Cardiac septum (tissue), 1 donor: ENCODE results near the gene MGAT5. TPM values are rescaled to one million over a fixed set of nuclear protein-coding genes. Genes with fewer than 3 reads are reported as not detected.

ENCODE experiments used
- DNase-seq: peaks from one replicate; pipeline ENCODE4 v3.0.0-alpha.2; 2020; ENCODE audit warnings: low spot score
- intact Hi-C: fragments of 100-400 bp; cut with DNase I; formaldehyde crosslinking; loops from one replicate; pipeline ENCODE4 v1.14.0; 2022
- total RNA-seq: library from RNA; stranded (reverse); fragmentation: NEBNext Ultra II Directional; extraction: Animal tissue kit (Norgen Biotek cat#: 25700); gene quantifications from one replicate; pipeline ENCODE4 v1.2.1, GENCODE V29; 2021
- donor health status: DM: no; HTN: no; CAD: no.

The MGAT5 gene
- total RNA-seq, 1 donor from 2014 or later: 75.3 TPM

GRCh38 chr2:134273256-134273983 is 19.5 kb downstream of the MGAT5 start:
- no peak for DNase-seq
- intact Hi-C loops: no loop called here

DNA sequence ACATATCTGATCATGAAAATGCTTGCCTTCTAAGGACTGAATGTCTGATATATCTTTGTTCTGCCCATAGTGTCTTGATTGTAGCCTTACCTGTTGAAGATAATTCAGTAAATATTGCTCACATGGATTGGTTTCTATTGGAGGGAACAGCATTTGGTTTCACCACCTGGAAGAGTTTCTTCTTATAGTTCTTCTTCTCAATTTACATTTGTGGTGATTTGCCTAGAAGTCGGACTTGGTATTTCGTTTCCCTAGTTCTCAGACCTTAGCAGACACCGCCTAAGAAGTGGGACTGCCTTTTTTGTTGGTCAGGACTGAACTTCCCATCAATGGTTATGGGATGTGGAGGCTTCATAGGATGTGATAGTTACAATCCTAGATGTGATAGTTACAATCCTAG is 20.2 kb downstream of the MGAT5 start:
- no peak for DNase-seq
- intact Hi-C loops: no loop called here

DNA sequence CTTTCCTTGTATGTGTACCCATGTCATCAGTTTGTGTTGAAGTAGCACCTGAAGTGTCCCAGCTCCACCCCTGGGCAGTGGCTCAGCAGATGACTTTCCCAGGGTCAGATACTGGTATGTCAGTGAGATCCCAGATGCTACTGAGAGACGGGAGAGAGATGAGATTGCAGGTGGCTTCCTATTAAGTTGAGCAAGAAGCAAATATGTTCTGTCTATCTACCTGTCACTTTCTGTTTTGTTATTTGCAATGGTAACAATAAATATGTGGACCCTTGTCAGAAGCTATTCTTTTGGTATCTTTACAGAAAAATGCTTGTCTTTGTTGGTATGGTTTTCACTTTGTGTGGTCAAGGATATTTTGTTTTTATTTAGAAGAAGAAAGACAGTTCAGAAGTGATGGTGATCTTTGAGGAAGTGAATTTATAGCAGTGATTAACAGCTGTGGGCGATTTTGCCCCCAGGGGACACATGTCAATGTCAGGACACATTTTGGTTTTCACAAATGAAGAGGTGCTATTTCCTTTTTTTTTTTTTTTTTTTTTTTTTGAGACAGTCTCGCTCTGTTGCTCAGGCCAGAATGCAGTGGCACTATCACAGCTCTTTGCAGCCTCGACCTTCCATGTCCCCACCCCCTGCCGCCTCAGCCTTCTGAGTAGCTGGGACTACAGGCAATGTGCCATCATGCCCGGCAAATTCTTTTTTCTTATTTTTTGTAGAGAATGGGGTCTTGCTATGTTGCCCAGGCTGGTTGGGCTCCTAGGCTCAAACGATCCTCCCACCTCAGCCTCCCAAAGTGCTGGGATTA is 21.4 kb downstream of the MGAT5 start:
- intact Hi-C loops: no loop called here
- DNase-seq: no peak

DNA sequence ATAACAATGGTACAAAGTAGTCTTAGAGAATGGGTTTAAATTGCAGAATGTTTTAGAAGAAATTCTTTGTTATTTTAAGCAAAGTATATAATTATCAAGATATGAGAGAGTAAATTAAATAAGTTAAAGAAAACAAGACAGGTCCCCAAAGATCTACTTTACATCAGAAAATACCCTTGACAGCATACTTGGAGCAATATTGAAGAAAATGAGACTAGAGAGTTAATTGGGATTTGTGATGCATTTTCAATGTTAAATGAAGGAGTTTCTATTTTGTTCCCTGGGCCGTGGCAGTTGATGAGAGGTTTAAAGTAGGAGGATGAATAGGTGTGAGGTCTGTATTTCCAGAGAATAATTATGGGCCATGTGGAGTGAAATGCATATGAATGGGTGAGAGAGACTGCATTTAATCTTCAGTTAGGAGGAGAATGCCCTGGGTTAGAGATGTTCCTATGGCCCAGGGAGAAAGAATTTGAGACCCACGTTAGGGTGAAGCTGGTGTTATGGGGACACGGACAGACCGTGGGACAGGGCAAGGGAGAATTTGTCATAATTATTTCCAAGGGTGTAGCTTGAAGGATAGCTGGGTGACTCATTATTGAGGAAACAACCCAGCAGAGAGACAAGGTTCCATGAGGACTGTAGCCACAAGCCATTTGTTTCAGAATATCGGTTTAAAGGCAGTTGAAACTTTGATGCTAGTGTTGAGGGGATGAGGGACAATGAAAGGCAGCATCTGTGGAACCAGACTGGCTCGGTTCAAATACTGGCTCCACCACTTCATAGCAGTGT is 22.7 kb downstream of the MGAT5 start:
- intact Hi-C loops: no loop called here
- no peak for DNase-seq

- intact Hi-C loops: no loop called here
These were observed 23.4 kb downstream of the MGAT5 start for GRCh38 chr2:134277223-134277622.

DNA sequence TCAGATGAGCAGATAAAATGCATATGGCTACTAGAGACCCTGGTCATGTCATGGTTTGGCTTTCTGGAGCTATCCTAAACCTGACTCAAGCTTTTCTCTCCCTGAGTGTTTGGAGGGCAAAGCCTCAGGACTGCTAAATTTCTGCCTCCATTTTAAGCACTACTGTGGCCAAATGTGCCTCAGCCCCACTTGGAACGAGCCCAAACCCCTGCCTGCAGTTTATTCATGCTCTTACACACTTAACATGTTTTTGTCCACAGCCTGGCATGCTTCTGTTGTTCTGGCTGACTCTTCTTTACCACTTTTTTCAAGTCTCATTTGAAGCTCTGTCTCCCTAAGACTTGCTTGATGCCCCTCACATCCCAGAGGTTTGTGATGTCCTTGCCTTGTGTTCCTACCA is 24.7 kb downstream of the MGAT5 start:
- no peak for DNase-seq
- intact Hi-C loops: no loop called here

More at GRCh38 chr2:134277223-134277622, 23.4 kb downstream of the MGAT5 start:
- DNase-seq: no peak

DNA sequence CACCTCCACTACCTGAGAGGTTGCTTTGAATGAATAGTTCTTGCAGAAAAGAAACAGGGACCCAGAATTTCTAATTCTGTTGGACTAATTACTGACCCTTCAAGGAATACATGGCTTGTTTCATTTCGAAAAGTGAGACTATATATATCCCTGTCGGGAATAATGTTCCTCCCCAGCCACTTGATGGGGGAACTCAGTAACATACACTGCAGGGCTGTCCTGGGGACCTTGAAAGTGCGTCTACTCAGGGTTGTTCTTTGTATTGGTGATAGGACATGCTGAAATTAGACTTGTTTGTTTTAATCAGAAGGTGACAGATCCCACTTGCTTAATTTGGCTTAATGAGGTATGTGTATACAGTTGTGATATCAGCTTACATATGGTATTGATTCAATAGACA is 25.5 kb downstream of the MGAT5 start:
- DNase-seq: no peak
- intact Hi-C loops: no loop called here

DNA sequence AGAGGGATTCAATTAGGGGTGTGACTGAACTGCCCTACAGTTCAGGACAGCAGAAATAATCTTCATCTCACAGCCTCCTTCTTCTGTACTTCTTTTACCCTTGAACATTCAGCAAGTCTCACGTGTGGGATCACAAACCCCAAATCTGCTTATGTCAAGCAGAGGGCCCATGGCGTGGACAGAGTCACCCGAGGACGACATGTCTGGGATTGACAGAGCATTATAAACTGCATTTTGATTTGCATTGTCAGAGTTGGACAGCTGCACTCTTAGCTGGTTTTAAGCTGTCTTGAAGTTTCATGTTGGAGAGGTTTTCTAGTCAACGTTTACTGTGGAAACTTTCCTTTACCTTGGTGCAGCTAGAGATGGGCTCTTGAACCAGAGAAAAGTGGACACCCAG is 26.4 kb downstream of the MGAT5 start:
- intact Hi-C loops: no loop called here
- DNase-seq: no peak

GRCh38 chr2:134280726-134281125 is 26.9 kb downstream of the MGAT5 start:
- intact Hi-C loops: no loop called here
- no peak for DNase-seq

DNA sequence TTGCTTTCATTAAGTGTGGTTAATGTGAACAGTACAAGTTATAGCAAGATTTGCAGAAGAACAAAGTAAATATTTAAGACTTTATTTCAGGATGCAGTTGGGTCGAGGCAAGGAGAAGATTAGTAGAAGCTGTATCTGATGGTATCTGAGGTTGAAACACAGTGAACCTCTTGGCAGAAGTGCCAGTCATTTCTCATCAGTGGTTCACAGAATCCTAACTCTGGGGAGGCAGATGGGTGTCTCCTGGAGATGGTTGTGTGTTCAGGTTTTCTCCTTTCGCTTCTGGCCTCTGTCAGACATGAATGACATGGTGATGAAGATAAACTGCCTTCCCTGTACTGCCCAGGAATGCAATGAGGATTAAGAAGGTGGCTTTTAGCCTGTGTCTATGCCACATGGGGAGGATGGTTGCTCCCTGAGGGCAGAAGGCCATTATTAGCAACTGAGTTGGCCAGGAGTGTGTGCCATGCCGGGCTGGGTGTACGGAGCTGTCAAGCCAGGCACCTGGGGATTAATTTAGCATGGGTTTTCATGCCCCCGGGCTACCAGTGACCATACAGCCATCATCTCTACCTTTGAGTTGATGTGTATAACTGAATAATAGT is 28.0 kb downstream of the MGAT5 start:
- DNase-seq: no peak
- intact Hi-C loops: no loop called here

- no peak for DNase-seq
- intact Hi-C loops: no loop called here
These were observed 28.9 kb downstream of the MGAT5 start for GRCh38 chr2:134282629-134283400.

DNA sequence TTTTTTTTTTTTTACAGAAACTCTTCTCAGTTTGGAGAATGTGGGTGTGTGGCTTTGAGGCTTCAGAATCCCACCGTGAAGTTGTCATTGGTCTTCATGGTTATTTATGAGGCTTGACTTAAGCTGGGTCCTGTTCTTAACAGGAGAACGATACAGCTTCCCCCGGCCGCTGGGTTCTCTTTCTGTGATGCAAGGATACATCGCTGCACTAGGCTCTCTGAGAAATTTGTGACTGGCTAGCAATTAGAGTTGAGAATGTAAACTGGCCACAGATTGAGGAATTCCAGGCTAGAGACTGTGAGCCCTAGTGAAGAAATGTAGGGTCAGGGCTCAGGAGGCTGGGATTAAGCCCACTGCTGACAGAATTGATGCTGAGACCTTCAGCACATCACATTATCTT is 29.8 kb downstream of the MGAT5 start:
- DNase-seq: no peak
- intact Hi-C loops: no loop called here

- intact Hi-C loops: no loop called here
- no peak for DNase-seq
These were observed 30.3 kb downstream of the MGAT5 start for GRCh38 chr2:134284119-134284670.

DNA sequence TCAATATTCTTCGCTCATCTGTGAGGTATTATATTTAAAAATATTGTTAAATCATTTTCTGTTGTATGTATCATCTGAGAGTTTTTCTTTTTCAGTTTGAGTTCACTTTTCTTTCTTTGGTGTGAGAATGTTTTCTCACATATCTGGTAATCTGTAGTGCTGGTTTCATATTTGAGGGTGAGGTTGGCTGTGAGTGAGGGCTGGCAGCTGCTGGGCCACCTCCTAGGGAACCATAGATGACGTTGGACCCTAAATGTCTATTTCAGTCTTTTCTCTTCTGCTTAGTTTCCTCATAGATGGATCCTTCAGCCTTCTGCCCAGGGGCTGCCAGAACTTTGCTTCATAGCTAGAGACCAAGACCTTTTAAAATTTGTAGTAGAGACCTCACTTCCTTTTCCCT is 33.5 kb downstream of the MGAT5 start:
- DNase-seq: no peak
- intact Hi-C loops: no loop called here

DNA sequence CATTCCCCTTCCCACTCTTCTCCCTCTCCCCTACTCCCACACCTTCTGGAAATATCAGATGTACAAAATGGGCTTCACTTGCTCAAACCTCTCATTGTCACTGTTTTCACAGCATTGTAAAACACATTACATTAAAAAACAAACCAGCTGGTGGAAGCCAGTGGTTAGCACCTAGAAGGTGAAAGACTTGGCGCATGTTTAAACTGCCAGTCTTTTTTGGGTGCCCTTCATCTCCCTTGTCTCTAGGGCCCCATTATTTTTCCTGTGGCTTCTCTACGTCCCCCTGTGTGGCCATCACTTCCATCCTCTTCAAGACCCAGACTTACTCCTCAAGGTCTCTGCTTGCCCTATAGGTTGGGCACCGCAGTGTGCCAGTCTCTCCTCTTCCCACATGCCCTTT is 34.9 kb downstream of the MGAT5 start:
- DNase-seq: no peak
- intact Hi-C loops: no loop called here

GRCh38 chr2:134289225-134289624 is 35.4 kb downstream of the MGAT5 start:
- intact Hi-C loops: no loop called here
- DNase-seq: no peak

GRCh38 chr2:134290358-134290757 is 36.5 kb downstream of the MGAT5 start:
- no peak for DNase-seq
- intact Hi-C loops: no loop called here

DNA sequence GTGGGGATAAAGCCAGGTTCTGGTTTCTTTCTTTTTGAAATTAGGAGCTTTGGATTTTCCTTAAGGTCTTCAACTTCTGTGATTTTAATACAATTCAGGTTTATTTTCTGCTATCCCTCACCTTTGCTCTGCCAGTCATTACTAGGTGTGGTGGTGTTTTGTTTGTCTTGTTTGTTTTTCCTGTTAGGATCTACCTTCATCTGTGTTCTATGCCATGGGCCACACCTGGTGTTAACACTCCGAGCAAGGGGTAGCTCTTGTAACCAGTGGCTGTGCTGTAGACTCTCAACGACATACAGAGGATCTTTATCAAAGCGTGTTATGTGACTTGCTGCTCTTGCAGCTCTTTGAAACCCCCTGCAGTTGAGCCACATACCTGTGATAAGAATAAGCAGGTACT is 38.6 kb downstream of the MGAT5 start:
- intact Hi-C loops: no loop called here
- DNase-seq: no peak
